GM23338 (cell line): ENCODE data around the gene DIP2C. TPM values are rescaled to one million over a fixed set of nuclear protein-coding genes. Genes with fewer than 3 reads are reported as not detected.

Experiments
- ATAC-seq: fragments of 200-7000 bp; cut with Tn5 transposase; 3 replicates; pipeline ENCODE4 v1.9.1; 2020
- DNase-seq: peaks from one replicate; pipeline ENCODE4 v3.0.0-alpha.2; 2015; ENCODE audit warnings: low spot score
- H2AFZ ChIP-seq: fragments of 200-600 bp; sonication (generic); 2 replicates; pipeline ENCODE4 v1.8.0; 2016; ENCODE audit warnings: antibody characterized with exemption, mild to moderate bottlenecking, moderate library complexity
- H3F3A ChIP-seq: fragments of 200-600 bp; sonication (generic); replicated peaks from 2 replicates; pipeline ENCODE4 v1.8.0; 2017; ENCODE audit warnings: antibody characterized with exemption, mixed run types, low read depth
- H3K27ac ChIP-seq: fragments of 200-600 bp; sonication (generic); 2 replicates; pipeline ENCODE4 v1.6.1; 2016; ENCODE audit warnings: low read depth
- H3K27me3 ChIP-seq: fragments of 200-600 bp; sonication (generic); 2 replicates; pipeline ENCODE4 v1.8.0; 2016; ENCODE audit warnings: mild to moderate bottlenecking, mixed run types, moderate library complexity; ENCODE audit not compliant: insufficient read depth
- H3K36me3 ChIP-seq: fragments of 200-600 bp; sonication (generic); 2 replicates; pipeline ENCODE4 v1.8.0; 2016; ENCODE audit warnings: mild to moderate bottlenecking; ENCODE audit not compliant: insufficient read depth
- H3K4me1 ChIP-seq: fragments of 200-600 bp; sonication (generic); 2 replicates; pipeline ENCODE4 v1.8.0; 2016; ENCODE audit warnings: mild to moderate bottlenecking, moderate library complexity; ENCODE audit not compliant: insufficient read depth
- H3K4me2 ChIP-seq: fragments of 200-600 bp; sonication (generic); 2 replicates; pipeline ENCODE4 v1.7.1; 2017; ENCODE audit warnings: mixed run types
- H3K4me3 ChIP-seq: fragments of 200-600 bp; sonication (generic); 2 replicates; pipeline ENCODE4 v1.6.1; 2016; ENCODE audit warnings: mixed run types
- H3K79me2 ChIP-seq: fragments of 200-600 bp; sonication (generic); replicated peaks from 2 replicates; pipeline ENCODE4 v1.8.0; 2017; ENCODE audit warnings: mild to moderate bottlenecking; ENCODE audit not compliant: insufficient read depth
- H3K9me2 ChIP-seq: fragments of 200-600 bp; sonication (generic); 2 replicates; pipeline ENCODE4 v1.8.0; 2017; ENCODE audit not compliant: insufficient read depth
- H4K20me1 ChIP-seq: fragments of 200-600 bp; sonication (generic); replicated peaks from 2 replicates; pipeline ENCODE4 v1.8.0; 2017; ENCODE audit warnings: mild to moderate bottlenecking; ENCODE audit not compliant: insufficient read depth
- H3K27ac Mint-ChIP-seq: 2 replicates; pipeline ENCODE4 v1.8.0; 2020; ENCODE audit warnings: inconsistent platforms, mild to moderate bottlenecking, moderate library complexity, mixed read lengths
- H3K27me3 Mint-ChIP-seq: 3 replicates; pipeline ENCODE4 v1.8.0; 2022; ENCODE audit warnings: low read depth, mild to moderate bottlenecking, moderate library complexity, mixed read lengths, inconsistent platforms; ENCODE audit not compliant: insufficient read depth, poor library complexity
- H3K36me3 Mint-ChIP-seq: 3 replicates; pipeline ENCODE4 v1.8.0; 2021; ENCODE audit warnings: low read depth, mild to moderate bottlenecking, inconsistent platforms, moderate library complexity, mixed read lengths
- H3K4me1 Mint-ChIP-seq: 3 replicates; pipeline ENCODE4 v1.8.0; 2020; ENCODE audit warnings: mild to moderate bottlenecking, inconsistent platforms, mixed read lengths
- H3K4me3 Mint-ChIP-seq: 3 replicates; pipeline ENCODE4 v1.8.0; 2021; ENCODE audit warnings: moderate library complexity, mild to moderate bottlenecking, inconsistent platforms, mixed read lengths
- H3K9me3 Mint-ChIP-seq: 3 replicates; pipeline ENCODE4 v1.8.0; 2020; ENCODE audit warnings: moderate library complexity, mild to moderate bottlenecking, inconsistent platforms, mixed read lengths
- CREB1 ChIP-seq: fragments of 250-450 bp; sonication (Bioruptor Pico); IDR thresholded peaks from 2 replicates; pipeline ENCODE4 v1.5.0; 2020; ENCODE audit warnings: low read depth, mild to moderate bottlenecking, moderate library complexity
- CTCF ChIP-seq, 2 experiments: fragments of 200-600 bp in 1 of 2; sonication (generic) in 1 of 2; conservative IDR thresholded peaks; 2 replicates each; pipeline versions ENCODE4 v1.5.1 to v1.6.1; 2016 to 2017; ENCODE audit warnings: antibody characterized with exemption in 2 of 2, low read depth in 2 of 2, mild to moderate bottlenecking in 2 of 2, moderate library complexity in 1 of 2
- ETS1 ChIP-seq: IDR thresholded peaks from 2 replicates; pipeline ENCODE4 v1.6.1; 2016; ENCODE audit warnings: antibody characterized with exemption
- EZH2 ChIP-seq: fragments of 200-600 bp; sonication (generic); IDR thresholded peaks from one replicate; pipeline ENCODE4 v1.8.0; 2017; ENCODE audit warnings: antibody characterized with exemption, mild to moderate bottlenecking, low read depth; ENCODE audit not compliant: unreplicated experiment
- EZH2phosphoT487 ChIP-seq: fragments of 200-600 bp; sonication (generic); IDR thresholded peaks from one replicate; pipeline ENCODE4 v1.8.1; 2018; ENCODE audit warnings: antibody characterized with exemption; ENCODE audit not compliant: unreplicated experiment
- NANOG ChIP-seq: IDR thresholded peaks from 2 replicates; pipeline ENCODE4 v1.6.1; 2016; ENCODE audit warnings: antibody characterized with exemption, borderline replicate concordance
- POLR2AphosphoS5 ChIP-seq: IDR thresholded peaks from 2 replicates; pipeline ENCODE4 v1.6.1; 2016; ENCODE audit warnings: antibody characterized with exemption, low read depth
- ZNF331 ChIP-seq: fragments of 250-450 bp; sonication (Bioruptor Pico); IDR thresholded peaks from 2 replicates; pipeline ENCODE4 v1.5.0; 2020; ENCODE audit warnings: low read depth, mild to moderate bottlenecking, moderate library complexity
- polyA plus RNA-seq: library from polyadenylated mRNA; unstranded; fragments of >200 nt; fragmentation: Nextera tagmentation; extraction: Ambion mirVana; gene quantifications from 2 replicates; pipeline ENCODE4 v1.2.1, GENCODE V29; 2016
- total RNA-seq: library from RNA; depleted of rRNA; stranded (reverse); fragments of >200 nt; shearing (Covaris generic); gene quantifications from 2 replicates; pipeline ENCODE4 v1.2.3, GENCODE V29; 2014

DIP2C gene
- total and polyA plus RNA-seq, 2 experiments from 2014 or later, result 5.1 to 7.7 TPM

- ATAC-seq, result peak; percentile 38; the same call in 1 of the 3 replicates
- Histone ChIP-seq H4K20me1 (no peaks in the 10 kb centered on the region), H2AFZ (no peak overlapping the region), H3K79me2 (no peaks in the 10 kb centered on the region), H3K27me3 (no peaks in the 10 kb centered on the region), H3K4me2 (no peak overlapping the region), H3F3A (no peaks in the 10 kb centered on the region), H3K27ac (no peak overlapping the region), H3K4me3 (no peak overlapping the region), H3K36me3 (no peaks in the 10 kb centered on the region), H3K9me2 (no peaks in the 10 kb centered on the region), H3K4me1 (no peaks in the 10 kb centered on the region)
- peak overlapping the region; percentile 80; the same call in 1 of the 2 replicates for H3K27ac Mint-ChIP-seq
- H3K27me3 Mint-ChIP-seq, result peaks cover 10% of the 10 kb centered on the region
- no peaks in the 10 kb centered on the region; the same call in 1 of the 3 replicates for H3K9me3 Mint-ChIP-seq
- DNase-seq, result no peak
- H3K4me3 Mint-ChIP-seq, result no peak overlapping the region
- no peaks in the 10 kb centered on the region for H3K36me3 Mint-ChIP-seq
- no peaks in the 10 kb centered on the region; the same call in 2 of the 3 replicates for H3K4me1 Mint-ChIP-seq
- no peak for TF ChIP-seq CTCF (conservative IDR thresholded peaks at IDR 0.05; ENCODE audit: low read depth in 2 of 2)
- no peak for TF ChIP-seq NANOG
- no peak for TF ChIP-seq ZNF331 (CRISPR knock-in tag)
- TF ChIP-seq ETS1, result no peak
Measured at GRCh38 chr10:725786-726185, 36.3 kb upstream of the DIP2C start.

GRCh38 chr10:725302-725701, 35.8 kb upstream of the DIP2C start:
- ATAC-seq (no peak), DNase-seq (no peak)
- Mint-ChIP-seq H3K4me1 (no peaks in the 10 kb centered on the region; the same call in 2 of the 3 replicates), H3K4me3 (no peak overlapping the region), H3K9me3 (no peaks in the 10 kb centered on the region; the same call in 1 of the 3 replicates), H3K36me3 (no peaks in the 10 kb centered on the region), H3K27me3 (peaks cover 10% of the 10 kb centered on the region), H3K27ac (no peak overlapping the region)
- TF ChIP-seq ETS1, result no peak
- TF ChIP-seq EZH2, result no peak
- no peak for TF ChIP-seq CREB1 (CRISPR knock-in tag)
- TF ChIP-seq POLR2AphosphoS5, result no peak
- TF ChIP-seq ZNF331 (CRISPR knock-in tag), result no peak
- no peak for TF ChIP-seq EZH2phosphoT487
- Histone ChIP-seq H3K36me3 (no peaks in the 10 kb centered on the region), H3K9me2 (no peaks in the 10 kb centered on the region), H3K27ac (no peak overlapping the region), H3K27me3 (no peaks in the 10 kb centered on the region), H2AFZ (no peak overlapping the region), H3K4me2 (no peak overlapping the region), H4K20me1 (no peaks in the 10 kb centered on the region), H3K4me3 (no peak overlapping the region), H3F3A (no peaks in the 10 kb centered on the region), H3K4me1 (no peaks in the 10 kb centered on the region), H3K79me2 (no peaks in the 10 kb centered on the region)
